GM12801 (cell line): ENCODE results near the gene PRPF18.

Experiments
- TF ChIP-seq, protein P1 (sequence below): IDR thresholded peaks from one replicate; pipeline ENCODE4 v1.5.1; 2011; ENCODE audit warnings: control low read depth; ENCODE audit not compliant: insufficient read length; ENCODE audit errors: extremely low read depth

Gene PRPF18

DNA sequence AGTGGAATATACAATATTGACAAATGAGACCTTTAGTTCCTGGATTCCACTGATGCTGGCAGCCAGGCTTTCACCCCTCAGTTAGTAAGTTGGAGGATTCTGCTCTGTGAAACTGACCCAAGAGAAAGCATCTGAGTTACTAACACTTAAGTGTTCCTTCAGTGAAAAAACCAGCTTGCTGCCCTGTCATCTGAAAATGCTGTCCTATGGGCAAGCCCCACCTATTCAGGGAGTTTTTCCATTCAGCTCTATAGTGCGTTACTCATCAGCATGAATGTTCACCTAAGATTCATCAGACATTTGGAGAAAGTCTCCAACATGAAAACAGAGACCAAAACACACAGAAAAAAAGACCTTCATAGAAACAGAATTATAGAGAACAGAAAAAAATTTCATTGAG is 37.9 kb downstream of the PRPF18 start:
- TF ChIP-seq, protein P1, sequence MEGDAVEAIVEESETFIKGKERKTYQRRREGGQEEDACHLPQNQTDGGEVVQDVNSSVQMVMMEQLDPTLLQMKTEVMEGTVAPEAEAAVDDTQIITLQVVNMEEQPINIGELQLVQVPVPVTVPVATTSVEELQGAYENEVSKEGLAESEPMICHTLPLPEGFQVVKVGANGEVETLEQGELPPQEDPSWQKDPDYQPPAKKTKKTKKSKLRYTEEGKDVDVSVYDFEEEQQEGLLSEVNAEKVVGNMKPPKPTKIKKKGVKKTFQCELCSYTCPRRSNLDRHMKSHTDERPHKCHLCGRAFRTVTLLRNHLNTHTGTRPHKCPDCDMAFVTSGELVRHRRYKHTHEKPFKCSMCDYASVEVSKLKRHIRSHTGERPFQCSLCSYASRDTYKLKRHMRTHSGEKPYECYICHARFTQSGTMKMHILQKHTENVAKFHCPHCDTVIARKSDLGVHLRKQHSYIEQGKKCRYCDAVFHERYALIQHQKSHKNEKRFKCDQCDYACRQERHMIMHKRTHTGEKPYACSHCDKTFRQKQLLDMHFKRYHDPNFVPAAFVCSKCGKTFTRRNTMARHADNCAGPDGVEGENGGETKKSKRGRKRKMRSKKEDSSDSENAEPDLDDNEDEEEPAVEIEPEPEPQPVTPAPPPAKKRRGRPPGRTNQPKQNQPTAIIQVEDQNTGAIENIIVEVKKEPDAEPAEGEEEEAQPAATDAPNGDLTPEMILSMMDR, result no peak

DNA sequence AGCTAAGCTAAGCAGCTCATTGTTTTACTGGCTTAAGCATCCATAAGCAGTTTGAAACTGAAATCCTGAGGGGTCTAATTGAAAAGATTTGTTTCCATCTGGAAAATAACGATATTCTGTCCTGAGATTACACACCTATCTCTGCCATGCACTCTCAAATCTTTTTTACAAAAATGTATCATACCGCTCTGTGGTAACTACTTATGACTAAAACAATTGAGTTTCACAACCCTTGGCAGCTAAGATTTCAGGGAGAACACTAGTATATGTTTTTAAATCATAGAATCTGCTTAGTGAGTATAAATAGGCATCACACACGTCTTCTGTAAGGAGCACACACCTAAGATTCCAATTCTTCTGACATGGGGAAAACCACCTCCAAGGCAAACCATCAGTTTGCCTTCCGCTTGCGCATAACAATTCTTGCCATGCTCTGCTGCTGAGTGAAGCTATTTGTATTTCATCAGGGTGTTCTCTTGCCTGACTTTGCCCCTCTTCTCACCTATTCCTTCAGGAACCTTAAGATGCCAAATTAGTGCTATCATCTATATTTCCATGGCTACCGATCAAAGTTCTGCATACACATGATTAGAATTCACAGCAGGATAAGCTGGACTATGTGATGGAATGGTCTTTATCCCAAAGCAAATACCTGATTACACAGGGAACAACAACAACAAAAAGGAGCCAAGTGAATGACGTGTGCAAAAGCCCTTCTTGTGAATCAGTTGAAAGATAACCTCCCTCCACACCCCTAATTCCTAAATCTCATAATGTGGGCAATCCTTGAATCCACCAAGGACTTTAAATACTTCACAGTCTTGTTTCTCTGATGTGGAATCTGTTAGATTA is 40.9 kb downstream of the PRPF18 start:
- TF ChIP-seq, protein P1, result no peak

DNA sequence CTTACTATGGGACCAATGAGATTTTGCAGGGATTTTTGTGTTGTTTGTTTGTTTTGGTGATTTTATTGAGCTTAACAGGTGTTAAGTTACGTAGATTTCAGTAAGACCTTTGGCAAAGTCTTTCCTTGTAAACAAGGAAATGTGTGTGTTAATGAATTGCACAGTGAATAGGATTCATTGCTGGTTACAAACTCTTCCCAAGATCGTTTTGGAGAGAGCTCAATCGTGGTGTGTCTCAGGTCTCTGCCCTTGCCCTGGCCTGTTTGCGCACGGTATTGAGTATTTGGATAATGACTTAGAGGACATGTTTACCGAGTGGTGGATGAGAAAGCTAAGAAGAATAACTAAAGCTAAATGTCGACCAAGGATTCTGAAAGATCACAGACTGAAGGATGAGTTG is 41.9 kb downstream of the PRPF18 start:
- TF ChIP-seq, protein P1, result no peak

DNA sequence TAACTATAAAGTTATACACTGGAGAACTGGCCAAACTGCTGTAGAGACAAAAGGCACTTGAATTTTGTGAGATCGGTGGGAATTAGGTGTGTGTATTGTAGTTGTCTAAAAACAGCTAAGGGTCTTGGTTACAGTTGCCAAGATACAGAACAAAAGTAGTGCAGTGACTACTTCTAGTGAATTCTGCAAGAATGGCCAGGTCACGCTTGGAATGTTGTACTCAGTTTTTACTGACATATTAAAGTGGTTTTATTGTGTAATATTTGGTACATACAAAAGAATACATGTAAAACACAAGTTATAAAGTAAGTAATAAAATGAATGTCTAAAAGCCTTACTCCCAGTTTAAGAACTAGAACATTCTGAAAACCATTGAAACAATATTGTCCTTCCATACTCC is 42.4 kb downstream of the PRPF18 start:
- TF ChIP-seq, protein P1, result no peak

DNA sequence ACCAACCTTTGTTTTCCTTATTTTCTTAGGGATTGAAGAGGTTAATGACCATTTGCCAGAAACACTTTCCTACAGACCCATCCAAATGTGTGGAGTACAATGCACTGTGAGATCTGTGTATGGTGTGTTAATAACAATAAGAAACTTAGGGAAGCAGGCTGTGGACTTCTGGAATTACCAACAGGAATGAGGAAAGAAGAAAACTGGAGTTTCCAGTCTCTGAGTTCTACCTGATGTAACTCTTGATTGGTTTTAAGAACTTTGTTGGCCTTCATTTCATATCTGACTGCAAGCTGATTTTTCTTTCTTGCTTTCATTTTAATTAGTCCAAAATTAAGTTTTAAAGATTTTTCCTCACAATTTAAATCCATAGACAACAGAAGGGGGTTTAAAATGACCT is 43.5 kb downstream of the PRPF18 start:
- TF ChIP-seq, protein P1, result no peak

DNA sequence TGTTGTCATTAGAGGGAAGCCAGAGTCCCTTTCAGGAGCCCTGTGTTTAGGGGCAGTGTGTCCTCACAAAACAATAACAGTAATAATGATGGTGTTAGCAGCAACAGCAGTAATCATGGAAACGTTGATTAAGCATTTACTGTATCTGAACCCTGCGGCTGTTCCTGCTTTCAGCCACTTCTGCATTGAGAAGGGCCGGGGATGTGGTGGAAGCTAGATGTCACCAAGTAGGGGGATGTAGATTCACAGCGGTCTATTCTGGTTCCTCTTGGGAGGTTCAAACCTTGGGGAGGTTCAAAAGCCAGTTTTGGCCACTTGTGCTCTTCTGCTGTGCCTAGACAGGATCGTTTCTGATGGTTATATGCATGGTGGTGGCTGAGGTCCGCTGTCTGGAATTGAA is 44.8 kb downstream of the PRPF18 start:
- TF ChIP-seq, protein P1, result no peak

DNA sequence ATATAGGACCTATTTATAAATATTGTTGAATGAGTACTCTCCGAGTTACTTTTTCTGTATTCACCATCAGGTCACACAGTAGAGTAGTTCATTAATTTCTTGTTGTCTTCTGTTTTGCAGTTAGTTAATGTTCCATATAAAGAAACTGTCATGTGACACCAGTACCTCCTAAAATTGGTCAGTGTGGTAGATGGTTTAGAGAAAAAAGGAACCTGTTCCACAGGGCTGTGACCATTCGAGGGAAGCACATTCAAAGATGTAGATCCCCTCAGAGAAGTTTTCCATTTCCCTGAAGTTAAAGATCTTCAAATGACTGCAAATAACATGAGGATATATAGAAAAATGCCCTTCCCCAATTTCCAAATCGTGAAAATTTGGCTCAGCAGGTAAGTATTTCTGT is 45.7 kb downstream of the PRPF18 start:
- TF ChIP-seq, protein P1, result no peak
